Skeletal muscle tissue (tissue), 4 donors: ENCODE results near the gene PBX1. TPM values are rescaled to one million over a fixed set of nuclear protein-coding genes. Genes with fewer than 3 reads are reported as not detected.
A peak's percentile ranks its signal among the peaks of the same experiment; 100 is the strongest.

Experiments used
- H3K27ac ChIP-seq: one replicate; pipeline ENCODE4 v1.7.0; 2013; ENCODE audit warnings: mild to moderate bottlenecking, low read depth, low read length, inconsistent platforms
- H3K27me3 ChIP-seq, 3 donors: one replicate each; pipeline ENCODE4 v1.7.0; 2013; ENCODE audit warnings: low read length in 3 of 3; ENCODE audit not compliant: control insufficient read depth in 3 of 3, insufficient read depth in 3 of 3
- H3K36me3 ChIP-seq, 3 donors: one replicate each; pipeline ENCODE4 v1.7.0; 2013; ENCODE audit warnings: low read length in 3 of 3; ENCODE audit not compliant: control insufficient read depth in 3 of 3, insufficient read depth in 3 of 3
- H3K4me1 ChIP-seq, 3 donors: one replicate each; pipeline ENCODE4 v1.7.0; 2013; ENCODE audit warnings: low read length in 3 of 3, mild to moderate bottlenecking in 3 of 3; ENCODE audit not compliant: control insufficient read depth in 3 of 3, insufficient read depth in 3 of 3
- H3K4me3 ChIP-seq, 3 donors: one replicate each; pipeline ENCODE4 v1.7.0; 2013; ENCODE audit warnings: low read length in 3 of 3
- H3K9ac ChIP-seq, 3 donors: one replicate each; pipeline ENCODE4 v1.7.0; 2013; ENCODE audit warnings: low read length in 3 of 3, mild to moderate bottlenecking in 3 of 3, moderate library complexity in 2 of 3, low read depth in 1 of 3
- H3K9me3 ChIP-seq, 3 donors: one replicate each; pipeline ENCODE4 v1.7.0; 2013; ENCODE audit warnings: low read length in 3 of 3; ENCODE audit not compliant: control insufficient read depth in 3 of 3
- total RNA-seq: library from RNA; depleted of rRNA; stranded (reverse); fragments of >200 nt; gene quantifications from one replicate; pipeline ENCODE4 v1.2.3, GENCODE V29; 2014
- donor health status: Osteomylitis.

PBX1 gene
- total RNA-seq, 1 donor from 2014 or later, result 53.2 TPM

DNA sequence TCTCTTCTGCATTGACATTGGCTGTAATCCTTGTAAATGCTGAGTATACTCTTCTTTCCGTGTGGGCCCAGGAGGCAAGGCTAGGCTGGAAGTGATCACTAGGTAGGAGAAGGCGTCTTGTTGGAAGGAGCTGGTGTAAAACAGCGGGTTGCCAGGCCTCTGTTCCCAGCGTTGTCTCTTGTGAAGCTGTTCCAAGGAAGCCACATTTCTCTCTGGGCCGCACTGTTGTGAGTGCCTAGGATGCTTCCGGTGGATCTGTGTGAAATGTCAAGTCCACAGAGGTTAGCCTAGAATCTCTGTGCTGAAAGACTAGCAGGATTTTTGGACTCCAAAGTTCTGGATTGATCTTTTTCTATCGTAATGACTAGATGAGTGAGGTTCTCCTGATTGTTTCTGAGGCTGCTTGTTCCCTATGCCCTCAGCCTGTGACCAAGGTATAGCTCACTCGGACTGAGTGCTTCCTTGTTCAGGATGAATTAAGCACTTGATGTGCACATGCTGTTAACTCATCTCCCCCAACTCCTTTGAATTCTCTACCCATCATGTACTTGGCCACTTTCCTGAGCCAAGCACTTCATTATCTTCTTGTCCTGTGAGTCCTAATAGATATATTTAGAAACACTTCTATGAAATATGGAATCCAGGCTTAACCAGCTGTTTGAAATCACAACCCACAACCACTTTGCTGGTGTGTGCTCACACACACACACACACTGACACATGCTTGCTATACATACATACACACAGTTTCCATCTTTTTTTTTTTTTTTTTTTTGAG, 63.3 kb downstream of the PBX1 start:
- H3K4me3 ChIP-seq, result peak overlapping the region; percentile 3 to 36 (median 6)
- H3K36me3 ChIP-seq, result peaks cover 0 to 3% (median 0%) of the 10 kb centered on the region in 3 donors
- no peaks in the 10 kb centered on the region for H3K27me3 ChIP-seq
- no peaks in the 10 kb centered on the region for H3K9me3 ChIP-seq
- peak overlapping the region; percentile 87 for H3K27ac ChIP-seq
- H3K4me1 ChIP-seq, result peaks cover 31 to 42% (median 38%) of the 10 kb centered on the region in 3 donors
- peak overlapping the region in 2 of 3 donors; percentile 51 to 63 for H3K9ac ChIP-seq

DNA sequence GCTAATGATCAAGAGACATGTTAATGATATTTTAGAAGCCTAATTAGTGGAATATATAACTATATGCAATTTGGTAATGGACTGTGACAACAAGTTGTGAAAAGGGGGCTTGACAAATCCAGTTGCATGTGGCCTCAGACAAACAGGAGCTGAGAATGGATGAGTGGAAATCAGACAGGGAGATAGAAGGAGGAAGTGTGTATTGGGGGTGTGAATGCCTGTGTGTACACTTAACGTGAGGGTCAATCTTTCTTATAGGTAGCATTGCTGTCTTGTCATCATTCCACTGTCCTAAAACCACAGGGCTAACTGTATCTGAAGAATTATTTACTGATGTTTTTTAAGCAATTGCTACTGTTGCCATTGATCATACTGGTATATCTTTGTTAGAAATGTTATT, 64.8 kb downstream of the PBX1 start:
- H3K9ac ChIP-seq, result no peak overlapping the region
- no peak overlapping the region for H3K27ac ChIP-seq
- H3K4me1 ChIP-seq, result peaks cover 25 to 35% (median 31%) of the 10 kb centered on the region in 3 donors
- no peaks in the 10 kb centered on the region for H3K9me3 ChIP-seq
- H3K36me3 ChIP-seq, result peaks cover 0 to 3% (median 0%) of the 10 kb centered on the region in 3 donors
- H3K4me3 ChIP-seq, result no peak overlapping the region
- no peaks in the 10 kb centered on the region for H3K27me3 ChIP-seq

DNA sequence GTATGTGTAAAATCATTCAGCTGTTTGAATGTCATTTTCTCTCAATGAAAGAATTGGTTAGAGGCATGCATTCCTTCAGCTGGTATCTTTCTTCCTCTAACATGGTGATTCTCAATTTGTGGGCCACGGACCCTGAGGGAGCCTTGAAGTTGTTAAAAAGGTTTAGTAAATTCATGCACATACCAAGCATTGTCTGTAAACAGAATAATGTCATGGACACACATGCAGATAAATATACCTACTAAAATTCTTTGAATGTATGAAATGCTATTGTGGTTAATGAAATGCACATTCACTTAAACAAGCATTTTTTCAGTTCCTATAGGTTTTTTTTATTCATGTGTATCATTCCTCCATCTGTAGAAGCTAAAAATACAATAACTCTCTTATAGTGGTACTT, 65.4 kb downstream of the PBX1 start:
- Histone ChIP-seq H3K27me3 (no peaks in the 10 kb centered on the region), H3K9me3 (no peaks in the 10 kb centered on the region), H3K4me1 (peaks cover 21 to 29% (median 25%) of the 10 kb centered on the region in 3 donors), H3K4me3 (no peak overlapping the region), H3K27ac (no peak overlapping the region), H3K36me3 (peaks cover 0 to 3% (median 0%) of the 10 kb centered on the region in 3 donors), H3K9ac (no peak overlapping the region)

- no peak overlapping the region for H3K9ac ChIP-seq
- H3K4me3 ChIP-seq, result no peak overlapping the region
- H3K27me3 ChIP-seq, result no peaks in the 10 kb centered on the region
- H3K27ac ChIP-seq, result no peak overlapping the region
- peaks cover 0 to 3% (median 0%) of the 10 kb centered on the region in 3 donors for H3K36me3 ChIP-seq
- H3K9me3 ChIP-seq, result no peaks in the 10 kb centered on the region
- H3K4me1 ChIP-seq, result peaks cover 21 to 28% (median 21%) of the 10 kb centered on the region in 3 donors
Observed at GRCh38 chr1:164625004-164625617, 66.1 kb downstream of the PBX1 start.

DNA sequence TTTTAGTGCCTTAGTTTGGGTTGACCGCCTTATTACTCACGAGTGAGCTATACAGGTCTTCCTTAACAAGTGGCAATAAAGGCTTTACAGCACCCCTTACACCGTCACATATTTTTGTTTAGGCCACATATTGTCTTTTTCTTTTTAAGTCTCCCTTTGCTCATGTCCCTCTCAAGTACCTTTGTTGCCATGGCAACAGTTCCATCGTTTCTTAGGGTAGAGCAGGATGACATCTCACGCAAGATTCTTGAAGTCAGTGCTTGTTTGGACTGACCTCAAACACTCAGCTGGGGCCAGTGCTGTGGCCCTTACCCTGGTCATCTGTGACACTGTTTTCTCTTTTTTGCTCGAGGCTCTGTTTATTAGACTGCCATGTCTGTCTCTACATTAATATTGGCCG, 69.8 kb downstream of the PBX1 start:
- Histone ChIP-seq H3K9ac (no peak overlapping the region), H3K36me3 (peaks cover 0 to 3% (median 0%) of the 10 kb centered on the region in 3 donors), H3K4me3 (no peak overlapping the region), H3K9me3 (no peaks in the 10 kb centered on the region), H3K27me3 (no peaks in the 10 kb centered on the region), H3K27ac (no peak overlapping the region), H3K4me1 (peaks cover 5 to 15% (median 7%) of the 10 kb centered on the region in 3 donors)

DNA sequence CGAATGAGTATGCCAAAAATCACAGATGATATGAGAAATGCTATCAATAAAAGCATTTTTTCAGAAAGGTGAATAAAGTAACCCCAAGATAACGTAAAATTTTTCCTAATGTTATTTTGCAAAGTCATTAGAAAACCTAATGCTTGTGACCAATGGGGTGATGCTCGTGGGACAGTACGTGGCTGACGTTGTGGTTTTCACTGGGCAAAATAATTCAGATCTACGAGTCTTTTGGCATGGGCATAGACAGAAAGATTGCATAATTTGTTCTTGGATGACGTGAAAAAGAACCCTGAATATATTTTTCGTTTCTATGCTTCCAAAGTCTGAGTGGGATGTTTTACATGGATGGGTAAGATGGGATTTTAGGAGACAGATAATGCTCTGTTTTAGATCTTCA, 71.0 kb downstream of the PBX1 start:
- H3K4me1 ChIP-seq, result peaks cover 15 to 24% (median 16%) of the 10 kb centered on the region in 3 donors
- no peak overlapping the region for H3K27ac ChIP-seq
- no peaks in the 10 kb centered on the region for H3K27me3 ChIP-seq
- no peak overlapping the region for H3K4me3 ChIP-seq
- H3K9me3 ChIP-seq, result no peaks in the 10 kb centered on the region
- H3K36me3 ChIP-seq, result peaks cover 0 to 3% (median 0%) of the 10 kb centered on the region in 3 donors
- H3K9ac ChIP-seq, result no peak overlapping the region

- H3K27me3 ChIP-seq, result no peaks in the 10 kb centered on the region
- no peaks in the 10 kb centered on the region for H3K9me3 ChIP-seq
- H3K36me3 ChIP-seq, result peaks cover 0 to 3% (median 0%) of the 10 kb centered on the region in 3 donors
- H3K27ac ChIP-seq, result peak overlapping the region; percentile 4
- H3K9ac ChIP-seq, result no peak overlapping the region
- no peak overlapping the region for H3K4me3 ChIP-seq
- H3K4me1 ChIP-seq, result peaks cover 21 to 32% (median 22%) of the 10 kb centered on the region in 3 donors
Observed at GRCh38 chr1:164630626-164631396, 71.8 kb downstream of the PBX1 start.

DNA sequence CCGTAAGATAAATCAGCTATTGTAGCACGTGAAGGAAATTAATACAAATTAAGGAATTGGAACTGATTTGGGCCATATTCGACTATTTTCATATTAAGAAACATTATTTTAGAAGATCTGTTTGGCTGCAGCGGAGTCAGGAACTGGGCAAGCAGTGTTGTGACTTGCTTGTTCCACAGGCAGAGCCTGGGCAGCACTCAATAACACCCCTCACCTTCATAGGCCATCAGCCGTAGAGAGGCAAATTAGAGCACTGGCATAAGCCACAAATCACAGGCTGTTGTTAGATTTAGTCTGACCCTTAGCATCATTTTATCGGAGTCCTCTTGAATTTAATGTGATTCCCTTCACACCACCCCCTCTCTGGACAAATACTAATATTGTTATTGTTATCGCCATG, 72.8 kb downstream of the PBX1 start:
- Histone ChIP-seq H3K36me3 (no peaks in the 10 kb centered on the region), H3K4me1 (peaks cover 29 to 41% (median 31%) of the 10 kb centered on the region in 3 donors), H3K4me3 (no peak overlapping the region), H3K27ac (no peak overlapping the region), H3K9ac (no peak overlapping the region), H3K9me3 (no peaks in the 10 kb centered on the region), H3K27me3 (no peaks in the 10 kb centered on the region)

DNA sequence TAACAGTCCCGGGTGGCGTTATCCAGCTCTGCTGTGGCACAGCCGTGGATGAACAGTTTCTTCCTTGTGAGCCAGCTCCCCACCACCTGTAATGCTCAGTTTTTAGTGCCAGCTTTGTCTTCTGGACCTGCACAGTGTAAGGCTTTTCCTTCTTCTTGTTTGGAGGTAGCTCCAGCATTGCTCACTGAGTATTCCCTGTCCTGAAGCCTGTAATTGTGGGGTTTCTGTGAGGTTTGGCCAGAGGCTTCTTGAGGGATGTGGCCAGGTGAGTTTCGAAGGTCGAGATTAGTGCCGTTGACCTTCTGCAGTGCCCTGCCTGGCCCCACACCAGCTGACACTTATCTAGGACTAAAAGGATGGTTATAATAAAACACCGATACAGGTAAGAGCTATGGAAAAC, 75.0 kb downstream of the PBX1 start:
- Histone ChIP-seq H3K4me1 (peaks cover 50 to 62% (median 51%) of the 10 kb centered on the region in 3 donors), H3K36me3 (no peaks in the 10 kb centered on the region), H3K9me3 (no peaks in the 10 kb centered on the region), H3K4me3 (no peak overlapping the region), H3K9ac (no peak overlapping the region), H3K27ac (no peak overlapping the region), H3K27me3 (no peaks in the 10 kb centered on the region)
